ENCODE results near the gene RNF223.

DNA sequence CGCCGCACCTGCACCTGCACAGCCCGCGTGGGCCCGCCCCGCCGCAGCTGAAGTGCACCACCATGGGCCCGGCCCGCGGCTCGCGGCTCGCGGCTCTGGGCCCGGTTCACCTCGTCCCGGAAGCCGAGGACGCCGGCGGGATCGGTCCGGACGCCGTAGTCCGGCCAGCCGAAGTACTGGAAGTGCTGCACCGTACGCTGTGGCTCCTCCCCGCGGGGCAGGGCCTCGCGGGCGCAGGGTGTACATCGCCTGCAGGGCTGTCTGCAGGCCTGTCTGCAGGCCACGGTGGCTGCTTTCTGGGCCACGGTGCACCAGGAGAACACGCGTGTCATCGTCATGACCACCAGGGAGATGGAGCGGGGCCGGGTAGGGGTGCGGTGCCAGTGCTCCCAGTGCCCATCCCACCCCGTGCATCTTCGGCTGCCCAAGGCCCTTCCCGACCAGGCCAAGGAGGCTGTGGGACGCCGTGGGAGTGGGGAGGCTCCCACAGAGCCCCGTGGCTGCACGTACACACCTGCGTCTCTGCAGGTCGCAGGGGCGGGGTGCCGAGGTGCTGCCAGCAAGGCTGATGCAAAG is 6.7 kb downstream of the RNF223 start:
- TF ChIP-seq, protein P1, sequence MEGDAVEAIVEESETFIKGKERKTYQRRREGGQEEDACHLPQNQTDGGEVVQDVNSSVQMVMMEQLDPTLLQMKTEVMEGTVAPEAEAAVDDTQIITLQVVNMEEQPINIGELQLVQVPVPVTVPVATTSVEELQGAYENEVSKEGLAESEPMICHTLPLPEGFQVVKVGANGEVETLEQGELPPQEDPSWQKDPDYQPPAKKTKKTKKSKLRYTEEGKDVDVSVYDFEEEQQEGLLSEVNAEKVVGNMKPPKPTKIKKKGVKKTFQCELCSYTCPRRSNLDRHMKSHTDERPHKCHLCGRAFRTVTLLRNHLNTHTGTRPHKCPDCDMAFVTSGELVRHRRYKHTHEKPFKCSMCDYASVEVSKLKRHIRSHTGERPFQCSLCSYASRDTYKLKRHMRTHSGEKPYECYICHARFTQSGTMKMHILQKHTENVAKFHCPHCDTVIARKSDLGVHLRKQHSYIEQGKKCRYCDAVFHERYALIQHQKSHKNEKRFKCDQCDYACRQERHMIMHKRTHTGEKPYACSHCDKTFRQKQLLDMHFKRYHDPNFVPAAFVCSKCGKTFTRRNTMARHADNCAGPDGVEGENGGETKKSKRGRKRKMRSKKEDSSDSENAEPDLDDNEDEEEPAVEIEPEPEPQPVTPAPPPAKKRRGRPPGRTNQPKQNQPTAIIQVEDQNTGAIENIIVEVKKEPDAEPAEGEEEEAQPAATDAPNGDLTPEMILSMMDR (IDR thresholded peaks at IDR 0.05; ENCODE audit: low read length), result no peak
- no peak for TF ChIP-seq EZH2 (optimal IDR thresholded peaks at IDR 0.05; ENCODE audit: low read depth, low read length)

Data from MM.1S (cell line).